Keratinocyte (primary cell): ENCODE measurements around the gene VEZF1. TPM values are rescaled to one million over a fixed set of nuclear protein-coding genes. Genes with fewer than 3 reads are reported as not detected.
A peak's percentile ranks its signal among the peaks of the same experiment; 100 is the strongest.
"Not testable (repeated sequence)": the region's sequence is repeated elsewhere in the genome, so short reads cannot be mapped to it uniquely, and the experiment has no call there.

Experiments
- DNase-seq: peaks from one replicate; pipeline ENCODE4 v3.0.0-alpha.2; 2011; ENCODE audit warnings: low read depth, missing footprints, low spot score
- FAIRE-seq: peaks from 2 replicates; lab custom pipeline; 2011; peaks lifted over from hg19 to GRCh38; lab: Jason Lieb, UNC
- H2AFZ ChIP-seq: 2 replicates; pipeline ENCODE4 v1.6.0; 2012; ENCODE audit warnings: low read length, control low read depth, inconsistent platforms; ENCODE audit not compliant: control insufficient read depth
- H3K27ac ChIP-seq: 2 replicates; pipeline ENCODE4 v1.5.1; 2011; ENCODE audit warnings: low read length; ENCODE audit not compliant: control insufficient read depth, insufficient read depth
- H3K27me3 ChIP-seq: 3 replicates; pipeline ENCODE4 v1.6.0; 2011; ENCODE audit warnings: low read length; ENCODE audit not compliant: control insufficient read depth, insufficient read depth; ENCODE audit errors: extremely low read depth
- H3K36me3 ChIP-seq, 2 experiments: 2 replicates in 1 of 2; 3 replicates in 1 of 2; pipeline ENCODE4 v1.5.1; 2011; ENCODE audit warnings: low read length in 2 of 2, mild to moderate bottlenecking in 1 of 2; ENCODE audit not compliant: control insufficient read depth in 2 of 2, insufficient read depth in 2 of 2; ENCODE audit errors: extremely low read depth in 1 of 2
- H3K4me1 ChIP-seq: 3 replicates; pipeline ENCODE4 v1.5.1; 2011; ENCODE audit warnings: low read length; ENCODE audit not compliant: control insufficient read depth, insufficient read depth; ENCODE audit errors: extremely low read depth
- H3K4me2 ChIP-seq: 3 replicates; pipeline ENCODE4 v1.6.0; 2011; ENCODE audit warnings: low read depth, low read length; ENCODE audit not compliant: control insufficient read depth, insufficient read depth; ENCODE audit errors: extremely low read depth
- H3K4me3 ChIP-seq, 3 experiments: fragments of 200-600 bp in 1 of 3; sonication (generic) in 1 of 3; 2 replicates in 2 of 3; 3 replicates in 1 of 3; pipeline ENCODE4 v1.5.1; 2011 to 2016; ENCODE audit warnings: low read length in 3 of 3, mild to moderate bottlenecking in 3 of 3, control low read depth in 2 of 3, inconsistent platforms in 1 of 3, low read depth in 1 of 3, mixed read lengths in 1 of 3, mixed run types in 1 of 3, moderate library complexity in 1 of 3; ENCODE audit not compliant: control insufficient read depth in 2 of 3, insufficient read depth in 2 of 3; ENCODE audit errors: extremely low read depth in 1 of 3
- H3K79me2 ChIP-seq: 2 replicates; pipeline ENCODE4 v1.6.0; 2012; ENCODE audit warnings: low read length; ENCODE audit not compliant: control insufficient read depth, insufficient read depth
- H3K9ac ChIP-seq: 3 replicates; pipeline ENCODE4 v1.6.0; 2011; ENCODE audit warnings: low read length; ENCODE audit not compliant: control insufficient read depth, insufficient read depth; ENCODE audit errors: extremely low read depth
- H3K9me1 ChIP-seq: 3 replicates; pipeline ENCODE4 v1.6.0; 2011; ENCODE audit warnings: low read length; ENCODE audit not compliant: control insufficient read depth, insufficient read depth; ENCODE audit errors: extremely low read depth
- H3K9me3 ChIP-seq: 2 replicates; pipeline ENCODE4 v1.5.1; 2012; ENCODE audit warnings: low read depth, low read length; ENCODE audit not compliant: control insufficient read depth
- H4K20me1 ChIP-seq: 3 replicates; pipeline ENCODE4 v1.6.0; 2011; ENCODE audit warnings: low read length; ENCODE audit not compliant: control insufficient read depth, insufficient read depth; ENCODE audit errors: extremely low read depth
- CTCF ChIP-seq, 3 experiments: IDR thresholded peaks in 1 of 3; conservative IDR thresholded peaks in 1 of 3; optimal IDR thresholded peaks in 1 of 3; 2 replicates in 2 of 3; 3 replicates in 1 of 3; pipeline versions ENCODE3 to v1.5.1; 2011; ENCODE audit warnings: low read length in 3 of 3, mild to moderate bottlenecking in 3 of 3, moderate library complexity in 2 of 3, control low read depth in 1 of 3, inconsistent platforms in 1 of 3; ENCODE audit not compliant: insufficient read depth in 2 of 3; ENCODE audit errors: extremely low read depth in 1 of 3
- EZH2 ChIP-seq: IDR thresholded peaks from one replicate; pipeline ENCODE4 v1.6.1; 2012; ENCODE audit warnings: inconsistent platforms, mild to moderate bottlenecking, low read length, moderate library complexity
- dilution Hi-C: fragments of 300-500 bp; cut with MboI; formaldehyde crosslinking; loops from one replicate; pipeline ENCODE4 v1.7.0; 2020; ENCODE audit warnings: low sequenced_read_pairs; ENCODE audit not compliant: extremely low pct_ligation_motif_present
- polyA plus RNA-seq, 5 experiments: library from polyadenylated mRNA; depleted of rRNA in 3 of 5; stranded (reverse) in 3 of 5; stranded (forward) in 1 of 5; unstranded in 1 of 5; fragments of >200 nt; gene quantifications; 1 replicate in 1 of 5; 2 replicates in 3 of 5; 3 replicates in 1 of 5; pipeline versions ENCODE4 v1.2.1 to v1.2.3, GENCODE V29; 2011 to 2012; ENCODE audit warnings: missing spikeins in 2 of 5, low read depth in 1 of 5, low replicate concordance in 1 of 5

VEZF1 gene
- polyA plus RNA-seq, 1 donor (not counting 4 experiments of a cell fraction or from before 2014, with no cell fraction given): 22.8 TPM

DNA sequence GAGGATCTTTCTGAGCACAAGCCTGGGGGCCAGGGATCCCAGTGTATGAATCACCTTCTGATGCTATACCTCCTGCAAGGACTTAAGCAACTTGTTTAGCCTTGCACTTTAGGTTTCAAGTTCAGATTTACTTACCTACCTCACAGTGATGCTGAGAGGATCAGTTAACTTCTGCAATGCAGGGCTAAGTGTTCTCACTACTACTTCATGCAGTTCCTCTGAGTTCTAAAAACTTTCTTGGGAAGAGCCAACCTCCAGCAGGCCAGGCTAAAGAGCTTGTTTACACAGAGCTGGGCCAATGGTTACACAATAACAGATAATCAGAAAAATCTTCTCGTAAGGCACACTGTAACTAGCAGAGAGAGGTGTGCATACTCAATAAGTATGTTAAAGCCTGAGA lies 13.0 kb downstream of the VEZF1 start:
- Histone ChIP-seq H3K79me2 (no peaks in the 10 kb centered on the region), H3K4me3 (no peak overlapping the region), H3K9me1 (no peaks in the 10 kb centered on the region), H4K20me1 (no peaks in the 10 kb centered on the region), H3K9ac (no peak overlapping the region), H3K4me1 (peaks cover 2% of the 10 kb centered on the region), H3K36me3 (peaks cover 19 to 35% of the 10 kb centered on the region in 2 experiments), H3K27ac (no peak overlapping the region), H2AFZ (no peak overlapping the region), H3K4me2 (no peak overlapping the region), H3K9me3 (no peaks in the 10 kb centered on the region), H3K27me3 (no peaks in the 10 kb centered on the region)
- FAIRE-seq (peak; percentile 13), DNase-seq (no peak)
- dilution Hi-C loops: no loop called here
- no peak for TF ChIP-seq CTCF (optimal IDR thresholded peaks at IDR 0.05 in 1 of 3, IDR thresholded peaks at IDR 0.05 in 1 of 3, conservative IDR thresholded peaks at IDR 0.05 in 1 of 3; ENCODE audit: extremely low read depth in 1 of 3, insufficient read depth in 2 of 3, low read length in 3 of 3)
- TF ChIP-seq EZH2: no peak

DNA sequence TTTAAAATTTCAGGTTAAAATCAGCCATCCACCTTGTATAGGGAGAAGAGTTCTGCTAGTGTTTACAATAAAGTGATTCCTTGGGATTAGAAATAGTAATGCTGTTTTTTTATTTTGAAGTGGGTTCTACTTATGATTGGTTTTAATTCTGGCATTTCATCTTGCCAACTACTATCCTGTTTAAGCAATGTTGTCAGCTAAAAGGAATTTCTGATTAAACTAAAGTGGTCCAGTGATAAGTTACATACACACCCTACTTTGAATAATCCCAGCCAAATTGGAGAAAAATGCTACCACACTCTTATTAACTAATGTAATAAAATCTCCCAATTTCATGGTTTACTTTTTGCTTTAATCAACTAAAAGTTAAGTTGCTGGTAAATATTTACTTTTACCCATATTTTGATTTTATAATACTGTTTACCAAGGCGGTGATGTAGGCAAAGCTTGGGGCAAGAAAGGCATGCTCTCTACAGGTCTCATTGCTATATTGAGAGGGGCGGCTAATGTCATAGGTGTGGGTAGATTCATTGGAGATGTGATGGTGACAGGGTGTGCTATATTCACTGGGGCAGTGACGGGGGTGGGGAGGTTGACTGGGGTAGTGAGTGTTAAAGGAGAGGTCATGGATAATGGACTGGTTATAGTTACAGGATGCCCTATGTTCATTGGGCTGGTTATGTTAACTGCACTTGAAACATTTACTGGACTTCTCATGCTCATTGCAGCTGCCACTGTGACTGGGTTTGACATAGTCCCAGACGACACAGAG lies 13.8 kb downstream of the VEZF1 start:
- H3K9ac ChIP-seq, H4K20me1 ChIP-seq, H3K4me1 ChIP-seq, H3K27me3 ChIP-seq, H3K9me1 ChIP-seq, dilution Hi-C loops, H3K9me3 ChIP-seq, DNase-seq, H3K4me2 ChIP-seq, H2AFZ ChIP-seq, H3K4me3 ChIP-seq, H3K27ac ChIP-seq, H3K79me2 ChIP-seq, FAIRE-seq: not testable (repeated sequence)
- H3K36me3 ChIP-seq: peaks cover 16 to 35% of the 10 kb centered on the region in 2 experiments
